Measurements from ENCODE around the gene TENM4.
A peak's percentile ranks its signal among the peaks of the same experiment; 100 is the strongest.

DNA sequence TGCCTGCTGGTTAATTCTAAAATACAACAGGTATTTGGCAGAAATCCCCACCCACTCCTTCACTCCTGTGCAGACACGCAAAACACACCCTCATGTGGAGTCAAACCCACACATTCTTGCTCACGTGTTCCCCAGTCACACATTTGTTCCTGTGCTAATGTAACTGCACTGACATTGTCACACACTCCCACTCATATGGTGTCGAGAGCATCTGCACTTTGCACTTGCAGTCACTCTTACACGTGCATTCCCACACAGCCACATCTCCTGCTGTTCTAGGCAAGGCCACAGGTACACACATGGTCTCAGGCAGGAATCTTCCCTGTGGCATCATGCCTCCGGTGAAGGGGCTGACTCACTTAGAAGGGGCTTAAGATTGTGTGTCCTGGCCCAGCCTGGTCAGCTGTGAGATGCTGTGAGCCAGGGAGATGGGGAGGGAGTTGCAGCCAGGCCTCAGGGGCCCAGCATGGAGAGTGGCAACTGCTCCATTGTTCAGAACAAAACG, 395.0 kb downstream of the TENM4 start:
- TF ChIP-seq, protein P1, sequence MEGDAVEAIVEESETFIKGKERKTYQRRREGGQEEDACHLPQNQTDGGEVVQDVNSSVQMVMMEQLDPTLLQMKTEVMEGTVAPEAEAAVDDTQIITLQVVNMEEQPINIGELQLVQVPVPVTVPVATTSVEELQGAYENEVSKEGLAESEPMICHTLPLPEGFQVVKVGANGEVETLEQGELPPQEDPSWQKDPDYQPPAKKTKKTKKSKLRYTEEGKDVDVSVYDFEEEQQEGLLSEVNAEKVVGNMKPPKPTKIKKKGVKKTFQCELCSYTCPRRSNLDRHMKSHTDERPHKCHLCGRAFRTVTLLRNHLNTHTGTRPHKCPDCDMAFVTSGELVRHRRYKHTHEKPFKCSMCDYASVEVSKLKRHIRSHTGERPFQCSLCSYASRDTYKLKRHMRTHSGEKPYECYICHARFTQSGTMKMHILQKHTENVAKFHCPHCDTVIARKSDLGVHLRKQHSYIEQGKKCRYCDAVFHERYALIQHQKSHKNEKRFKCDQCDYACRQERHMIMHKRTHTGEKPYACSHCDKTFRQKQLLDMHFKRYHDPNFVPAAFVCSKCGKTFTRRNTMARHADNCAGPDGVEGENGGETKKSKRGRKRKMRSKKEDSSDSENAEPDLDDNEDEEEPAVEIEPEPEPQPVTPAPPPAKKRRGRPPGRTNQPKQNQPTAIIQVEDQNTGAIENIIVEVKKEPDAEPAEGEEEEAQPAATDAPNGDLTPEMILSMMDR (IDR thresholded peaks at IDR 0.05; ENCODE audit: poor library complexity, severe bottlenecking), result no peak
- no peak for TF ChIP-seq MXI1 (conservative IDR thresholded peaks at IDR 0.05; ENCODE audit: poor library complexity, severe bottlenecking)
- peak; percentile 8 for TF ChIP-seq POLR2AphosphoS5 (IDR thresholded peaks at IDR 0.05)
- no peak for TF ChIP-seq TAF1 (IDR thresholded peaks at IDR 0.05; ENCODE audit: low read depth)
- no peak for TF ChIP-seq SMC3 (conservative IDR thresholded peaks at IDR 0.05; ENCODE audit: poor library complexity)
- no peak for TF ChIP-seq EP300 (conservative IDR thresholded peaks at IDR 0.05; ENCODE audit: poor library complexity, severe bottlenecking)
- no peak for TF ChIP-seq EZH2 (IDR thresholded peaks at IDR 0.05; ENCODE audit: borderline replicate concordance, insufficient read depth, low read length, poor library complexity, severe bottlenecking)
